ENCODE results near the gene DNAL1. TPM values are rescaled to one million over a fixed set of nuclear protein-coding genes. Genes with fewer than 3 reads are reported as not detected.

DNAL1 gene
- total and polyA plus RNA-seq, 9 of the 15 experiments (the other 6 are each of a cell fraction or from before 2014, with no cell fraction given), result 1.6 to 11.7 (median 4.8) TPM

GRCh38 chr14:73680821-73681220 lies 36.0 kb downstream of the DNAL1 start (continued):
- TF ChIP-seq, protein P1, sequence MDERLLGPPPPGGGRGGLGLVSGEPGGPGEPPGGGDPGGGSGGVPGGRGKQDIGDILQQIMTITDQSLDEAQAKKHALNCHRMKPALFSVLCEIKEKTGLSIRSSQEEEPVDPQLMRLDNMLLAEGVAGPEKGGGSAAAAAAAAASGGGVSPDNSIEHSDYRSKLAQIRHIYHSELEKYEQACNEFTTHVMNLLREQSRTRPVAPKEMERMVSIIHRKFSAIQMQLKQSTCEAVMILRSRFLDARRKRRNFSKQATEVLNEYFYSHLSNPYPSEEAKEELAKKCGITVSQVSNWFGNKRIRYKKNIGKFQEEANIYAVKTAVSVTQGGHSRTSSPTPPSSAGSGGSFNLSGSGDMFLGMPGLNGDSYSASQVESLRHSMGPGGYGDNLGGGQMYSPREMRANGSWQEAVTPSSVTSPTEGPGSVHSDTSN (CRISPR knock-in tag; IDR thresholded peaks at IDR 0.05; ENCODE audit: low read depth), result no peak
- TF ChIP-seq, protein P1 (tag; conservative IDR thresholded peaks at IDR 0.05; ENCODE audit: low read depth), result no peak
- TF ChIP-seq ZNF551 (CRISPR knock-in tag; IDR thresholded peaks at IDR 0.05) (no peak), SAFB2 (IDR thresholded peaks at IDR 0.05; ENCODE audit: borderline replicate concordance, low read depth, low read length, severe bottlenecking) (no peak), ETV5 (CRISPR knock-in tag; IDR thresholded peaks at IDR 0.05; ENCODE audit: low read depth) (no peak), ZNF3 (CRISPR knock-in tag; IDR thresholded peaks at IDR 0.05) (no peak), TRIM24 (IDR thresholded peaks at IDR 0.05) (no peak), CHD2 (IDR thresholded peaks at IDR 0.05; ENCODE audit: low read depth, low read length) (no peak), PHF20 (IDR thresholded peaks at IDR 0.05; ENCODE audit: partially characterized antibody) (no peak), RBM39 (optimal IDR thresholded peaks at IDR 0.05; ENCODE audit: low read depth, low read length) (no peak), E4F1 (CRISPR knock-in tag; IDR thresholded peaks at IDR 0.05; ENCODE audit: borderline replicate concordance) (no peak)

Measured in K562 (cell line).